NCI-H2029 treated with DMSO at 0.1 percent for 48 hours (cell line): Measurements from ENCODE around the gene DUOXA2.
"Not testable (repeated sequence)": the region's sequence is repeated elsewhere in the genome, so short reads cannot be mapped to it uniquely, and the experiment has no call there.

Source experiments
- DNase-seq: peaks from one replicate; lab custom pipeline; 2025; lab: John Stamatoyannopoulos, UW

Gene DUOXA2

GRCh38 chr15:45117308-45118130 lies 3.4 kb downstream of the DUOXA2 start:
- DNase-seq: no peak

GRCh38 chr15:45118131-45118588 lies 4.0 kb downstream of the DUOXA2 start:
- DNase-seq: peak; percentile 42

GRCh38 chr15:45118996-45119395 lies 4.9 kb downstream of the DUOXA2 start:
- no peak for DNase-seq

GRCh38 chr15:45120081-45120972 lies 6.2 kb downstream of the DUOXA2 start:
- DNase-seq: no peak

GRCh38 chr15:45121020-45121419 lies 6.9 kb downstream of the DUOXA2 start:
- DNase-seq: no peak

- DNase-seq: no peak
Measured at GRCh38 chr15:45121706-45122417, 7.7 kb downstream of the DUOXA2 start.

- DNase-seq: no peak
Measured at GRCh38 chr15:45122719-45123118, 8.6 kb downstream of the DUOXA2 start.

GRCh38 chr15:45123397-45123796 lies 9.3 kb downstream of the DUOXA2 start:
- no peak for DNase-seq

GRCh38 chr15:45126535-45127158 lies 12.5 kb downstream of the DUOXA2 start:
- no peak for DNase-seq

- DNase-seq: no peak
Measured at GRCh38 chr15:45128971-45129639, 15.0 kb downstream of the DUOXA2 start.

GRCh38 chr15:45129651-45130129 lies 15.6 kb downstream of the DUOXA2 start, which contains the start of the genes DUOX1 and DUOXA1:
Gene DUOX1 (plus strand): TSS chr15:45129994. CDS start chr15:45131967, 1,973 bp downstream.
Gene DUOXA1 (minus strand): TSS chr15:45129879. CDS start chr15:45123014, 6,865 bp downstream.
- DNase-seq: no peak

GRCh38 chr15:45130291-45131000 lies 16.3 kb downstream of the DUOXA2 start:
- DNase-seq: no peak

- no peak for DNase-seq
Measured at GRCh38 chr15:45131510-45131909, 17.4 kb downstream of the DUOXA2 start.

GRCh38 chr15:45132844-45133560 lies 18.9 kb downstream of the DUOXA2 start:
- no peak for DNase-seq

GRCh38 chr15:45133561-45133920 lies 19.4 kb downstream of the DUOXA2 start:
- DNase-seq: no peak

- DNase-seq: no peak
Measured at GRCh38 chr15:45134046-45134445, 19.9 kb downstream of the DUOXA2 start.

- no peak for DNase-seq
Measured at GRCh38 chr15:45134682-45135604, 20.8 kb downstream of the DUOXA2 start.

GRCh38 chr15:45135705-45136377 lies 21.7 kb downstream of the DUOXA2 start:
- DNase-seq: not testable (repeated sequence)
